Esophagus squamous epithelium (tissue), 4 donors: Measurements from ENCODE around the gene ABCA3.

Experiments
- POLR2A ChIP-seq, 4 donors: fragments of 450-650 bp; IDR thresholded peaks; one replicate each; pipeline ENCODE4 v1.6.1; 2017; ENCODE audit warnings: antibody characterized with exemption in 4 of 4, mild to moderate bottlenecking in 4 of 4, moderate library complexity in 3 of 4
- TF ChIP-seq, protein P1 (sequence below), 6 experiments: fragments of 450-650 bp in 4 of 6; fragments of 200-600 bp in 2 of 6; sonication (generic) in 2 of 6; IDR thresholded peaks; one replicate each; pipeline ENCODE4 v1.5.1; 2016 to 2019; ENCODE audit warnings: antibody characterized with exemption in 6 of 6, mild to moderate bottlenecking in 4 of 6, moderate library complexity in 4 of 6

DNA sequence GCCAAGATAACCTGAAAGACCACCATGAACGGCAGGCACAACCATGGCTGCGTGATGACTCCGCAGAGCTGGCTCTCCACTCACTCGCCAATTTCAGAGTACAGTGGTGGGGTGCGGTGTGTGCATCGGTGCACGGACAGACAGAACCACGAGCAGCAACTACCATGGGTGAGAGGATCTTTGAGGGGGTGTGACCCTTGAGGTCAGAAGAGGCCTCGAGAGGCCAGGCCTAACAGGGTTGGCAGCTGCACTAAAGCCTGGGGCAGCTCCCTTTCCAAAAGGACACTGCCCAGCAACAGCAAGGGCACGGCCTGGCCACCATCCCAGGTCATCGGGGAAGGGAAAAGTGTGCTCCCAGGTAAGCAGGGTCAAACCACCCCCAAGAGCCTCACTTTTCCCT lies 87.2 kb downstream of the ABCA3 start:
- TF ChIP-seq, protein P1, sequence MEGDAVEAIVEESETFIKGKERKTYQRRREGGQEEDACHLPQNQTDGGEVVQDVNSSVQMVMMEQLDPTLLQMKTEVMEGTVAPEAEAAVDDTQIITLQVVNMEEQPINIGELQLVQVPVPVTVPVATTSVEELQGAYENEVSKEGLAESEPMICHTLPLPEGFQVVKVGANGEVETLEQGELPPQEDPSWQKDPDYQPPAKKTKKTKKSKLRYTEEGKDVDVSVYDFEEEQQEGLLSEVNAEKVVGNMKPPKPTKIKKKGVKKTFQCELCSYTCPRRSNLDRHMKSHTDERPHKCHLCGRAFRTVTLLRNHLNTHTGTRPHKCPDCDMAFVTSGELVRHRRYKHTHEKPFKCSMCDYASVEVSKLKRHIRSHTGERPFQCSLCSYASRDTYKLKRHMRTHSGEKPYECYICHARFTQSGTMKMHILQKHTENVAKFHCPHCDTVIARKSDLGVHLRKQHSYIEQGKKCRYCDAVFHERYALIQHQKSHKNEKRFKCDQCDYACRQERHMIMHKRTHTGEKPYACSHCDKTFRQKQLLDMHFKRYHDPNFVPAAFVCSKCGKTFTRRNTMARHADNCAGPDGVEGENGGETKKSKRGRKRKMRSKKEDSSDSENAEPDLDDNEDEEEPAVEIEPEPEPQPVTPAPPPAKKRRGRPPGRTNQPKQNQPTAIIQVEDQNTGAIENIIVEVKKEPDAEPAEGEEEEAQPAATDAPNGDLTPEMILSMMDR (IDR thresholded peaks at IDR 0.05) = no peak
- no peak for TF ChIP-seq POLR2A (IDR thresholded peaks at IDR 0.05)
